Measurements from ENCODE around the gene TMPRSS11A. TPM values are rescaled to one million over a fixed set of nuclear protein-coding genes. Genes with fewer than 3 reads are reported as not detected.

TMPRSS11A gene
- total and polyA plus RNA-seq, 2 of the 13 experiments (the other 11 are each of a cell fraction or from before 2014, with no cell fraction given): not detected

GRCh38 chr4:67874986-67875385, 88.3 kb downstream of the TMPRSS11A start:
- Histone ChIP-seq H3K4me1 (ENCODE audit: insufficient read depth, low read length) (no peaks in the 10 kb centered on the region), H2AFZ (ENCODE audit: low read length) (no peak overlapping the region), H3K36me3 (replicated peaks in 1 of 2; ENCODE audit: control insufficient read depth in 1 of 2, insufficient read depth in 2 of 2, low read length in 2 of 2) (no peaks in the 10 kb centered on the region), H3K27me3 (ENCODE audit: control insufficient read depth in 1 of 2, insufficient read depth in 2 of 2, low read length in 2 of 2) (no peaks in the 10 kb centered on the region; a peak in 1 of 5 replicates), H3K4me3 (replicated peaks in 1 of 3; ENCODE audit: insufficient read depth in 1 of 3, low read depth in 2 of 3, low read length in 3 of 3) (no peak overlapping the region), H3K4me2 (ENCODE audit: low read depth, low read length) (no peak overlapping the region), H3K79me2 (ENCODE audit: insufficient read depth, low read length) (no peaks in the 10 kb centered on the region), H3K27ac (ENCODE audit: extremely low read length, insufficient read depth, low read length) (no peak overlapping the region), H4K20me1 (ENCODE audit: insufficient read depth, low read length) (no peaks in the 10 kb centered on the region), H3K9me3 (ENCODE audit: low read length) (no peaks in the 10 kb centered on the region), H3K9ac (ENCODE audit: insufficient read depth, low read depth, low read length) (no peak overlapping the region)
- DNase-seq (ENCODE audit: low spot score) (no peak), ATAC-seq (no peak), FAIRE-seq (no peak)
- no TSS peak for BruUV-seq (replicated peaks)
- 42% methylated on average over 2 of the region's 2 CpGs for WGBS (ENCODE audit: low lambda C conversion rate)
- in situ Hi-C loops (cut with HindIII; ENCODE audit: extremely low pct_ligation_motif_present, low pct_unique_long_range_greater_than_20kb) (no loop called here), intact Hi-C loops (cut with micrococcal nuclease; ENCODE audit: unreplicated experiment) (no loop called here)
- TF ChIP-seq POLR2AphosphoS2 (IDR thresholded peaks at IDR 0.05; ENCODE audit: low read depth, low read length): no peak
- TF ChIP-seq SMARCC2 (IDR thresholded peaks at IDR 0.05): no peak
- TF ChIP-seq PTBP1 (IDR thresholded peaks at IDR 0.05; ENCODE audit: low read depth, low read length, poor library complexity, severe bottlenecking): no peak
- no peak for TF ChIP-seq FOXO4 (CRISPR knock-in tag; conservative IDR thresholded peaks at IDR 0.05)
- TF ChIP-seq YEATS4 (CRISPR knock-in tag; IDR thresholded peaks at IDR 0.05; ENCODE audit: borderline replicate concordance): no peak
- TF ChIP-seq NCOA2 (CRISPR knock-in tag; IDR thresholded peaks at IDR 0.05): no peak
- no peak for TF ChIP-seq MAFK (conservative IDR thresholded peaks at IDR 0.05 in 1 of 2, IDR thresholded peaks at IDR 0.05 in 1 of 2; ENCODE audit: low read length in 2 of 2)
- TF ChIP-seq SOX13 (IDR thresholded peaks at IDR 0.05): no peak
- TF ChIP-seq SOX13 (CRISPR knock-in tag; conservative IDR thresholded peaks at IDR 0.05 in 1 of 2, IDR thresholded peaks at IDR 0.05 in 1 of 2): no peak
- no peak for TF ChIP-seq ZNF264 (CRISPR knock-in tag; IDR thresholded peaks at IDR 0.05)
- TF ChIP-seq ZBTB37 (CRISPR knock-in tag; IDR thresholded peaks at IDR 0.05): no peak
- TF ChIP-seq ZBTB7A (CRISPR knock-in tag; IDR thresholded peaks at IDR 0.05): no peak
- TF ChIP-seq ZNF234 (CRISPR knock-in tag; conservative IDR thresholded peaks at IDR 0.05): no peak
- TF ChIP-seq RFXANK (CRISPR knock-in tag; IDR thresholded peaks at IDR 0.05): no peak
- ChIA-PET CTCF (ENCODE audit: low intra/inter-chr PET ratio, low total read pairs) (no interaction called here), POLR2A (no interaction called here)

Measured in HepG2 (cell line).